Measurements from ENCODE around the gene ACOT7.

GRCh38 chr1:6385488-6386191, 7.9 kb downstream of the ACOT7 start:
- TF ChIP-seq CTCF (IDR thresholded peaks at IDR 0.05) (no peak), POLR2A (IDR thresholded peaks at IDR 0.05) (no peak)
